GM12873 (cell line): ENCODE data around the gene PLXNA2.

Experiments used
- TF ChIP-seq, protein P1 (sequence below): IDR thresholded peaks from 2 replicates; pipeline ENCODE4 v1.5.1; 2012; ENCODE audit warnings: low read depth, mild to moderate bottlenecking, moderate library complexity, low read length, control low read depth; ENCODE audit not compliant: insufficient read depth; ENCODE audit errors: missing control alignments

PLXNA2 gene

DNA sequence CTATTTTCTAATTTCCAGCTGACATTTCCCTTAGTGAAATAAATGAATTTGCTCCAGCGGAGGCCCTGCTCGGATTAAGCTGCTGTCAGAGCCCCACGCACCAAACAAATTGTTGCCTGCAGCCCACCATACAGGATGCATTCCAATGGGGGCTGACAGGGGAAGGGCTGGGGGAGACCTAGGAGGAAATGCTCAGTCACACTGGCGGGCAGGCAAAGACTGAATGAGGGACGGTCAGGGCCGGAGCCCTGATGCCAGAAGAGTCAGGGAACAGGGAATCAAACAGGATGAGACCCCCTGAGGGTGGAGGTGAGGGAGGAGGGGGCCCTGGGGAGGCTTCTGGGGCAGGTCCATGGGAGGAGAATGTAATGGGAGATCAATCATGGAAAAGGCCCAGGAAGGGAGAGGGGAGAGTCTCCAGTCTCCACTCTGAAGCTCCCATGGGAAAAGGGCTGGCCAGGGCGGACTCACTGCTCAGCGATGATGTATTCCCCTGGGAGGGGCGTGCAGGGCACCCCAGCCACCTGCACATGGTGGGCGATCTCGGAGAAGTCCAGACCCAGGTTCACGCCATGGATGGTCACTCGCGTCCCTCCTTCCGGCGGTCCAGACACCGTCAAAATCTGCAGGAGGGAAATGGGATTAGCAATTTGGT is 183.8 kb downstream of the PLXNA2 start:
- TF ChIP-seq, protein P1, sequence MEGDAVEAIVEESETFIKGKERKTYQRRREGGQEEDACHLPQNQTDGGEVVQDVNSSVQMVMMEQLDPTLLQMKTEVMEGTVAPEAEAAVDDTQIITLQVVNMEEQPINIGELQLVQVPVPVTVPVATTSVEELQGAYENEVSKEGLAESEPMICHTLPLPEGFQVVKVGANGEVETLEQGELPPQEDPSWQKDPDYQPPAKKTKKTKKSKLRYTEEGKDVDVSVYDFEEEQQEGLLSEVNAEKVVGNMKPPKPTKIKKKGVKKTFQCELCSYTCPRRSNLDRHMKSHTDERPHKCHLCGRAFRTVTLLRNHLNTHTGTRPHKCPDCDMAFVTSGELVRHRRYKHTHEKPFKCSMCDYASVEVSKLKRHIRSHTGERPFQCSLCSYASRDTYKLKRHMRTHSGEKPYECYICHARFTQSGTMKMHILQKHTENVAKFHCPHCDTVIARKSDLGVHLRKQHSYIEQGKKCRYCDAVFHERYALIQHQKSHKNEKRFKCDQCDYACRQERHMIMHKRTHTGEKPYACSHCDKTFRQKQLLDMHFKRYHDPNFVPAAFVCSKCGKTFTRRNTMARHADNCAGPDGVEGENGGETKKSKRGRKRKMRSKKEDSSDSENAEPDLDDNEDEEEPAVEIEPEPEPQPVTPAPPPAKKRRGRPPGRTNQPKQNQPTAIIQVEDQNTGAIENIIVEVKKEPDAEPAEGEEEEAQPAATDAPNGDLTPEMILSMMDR, result no peak

DNA sequence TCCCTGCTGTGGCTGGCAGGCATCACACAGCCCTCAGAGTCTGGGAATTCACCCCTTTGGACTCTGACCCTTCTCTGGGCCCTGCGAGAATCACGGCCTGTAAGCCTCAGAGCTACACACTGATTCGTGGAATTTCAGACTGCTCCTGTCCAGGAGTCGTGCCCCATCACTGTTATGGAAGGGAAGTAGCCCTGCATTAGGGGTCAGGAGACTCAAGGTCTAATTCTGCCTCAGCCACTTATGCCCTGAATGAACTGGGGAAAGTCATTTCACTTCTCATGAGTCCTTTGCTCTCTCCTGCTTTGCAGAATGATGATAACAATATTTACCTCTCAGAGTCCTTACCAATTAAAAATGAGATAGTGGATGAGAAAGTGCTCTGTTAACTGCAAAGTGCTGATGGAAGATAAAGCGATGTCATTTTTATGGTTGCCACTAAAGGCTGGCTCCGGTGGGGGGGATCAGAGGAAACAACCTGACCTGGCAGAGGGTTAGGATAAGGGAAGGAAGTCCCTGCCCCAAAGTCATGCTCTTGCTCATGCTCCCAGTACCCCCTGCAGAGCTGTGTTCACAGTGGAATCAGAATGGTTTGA is 184.7 kb downstream of the PLXNA2 start:
- TF ChIP-seq, protein P1, result no peak

- TF ChIP-seq, protein P1, result no peak
These were observed 185.4 kb downstream of the PLXNA2 start for GRCh38 chr1:208058756-208059155.

DNA sequence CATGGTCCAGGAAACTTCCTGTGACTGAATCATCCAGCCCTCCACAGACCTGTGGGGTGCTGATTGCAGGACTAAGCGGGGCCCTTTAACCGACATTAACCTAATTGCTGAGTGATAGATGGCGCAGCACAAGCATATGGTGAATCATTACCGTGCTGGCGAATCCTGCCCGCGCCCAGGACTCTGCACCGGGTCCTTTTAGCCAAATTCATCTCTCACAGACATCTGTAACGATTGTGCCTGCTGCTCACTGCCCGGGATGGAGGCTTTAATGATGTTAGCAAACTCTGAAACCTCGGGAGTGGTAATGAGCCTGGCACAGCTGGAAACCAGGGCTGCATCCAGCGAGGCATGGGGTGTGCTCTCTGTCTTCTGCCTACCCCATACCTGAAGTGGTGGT is 185.9 kb downstream of the PLXNA2 start:
- TF ChIP-seq, protein P1, result no peak

- TF ChIP-seq, protein P1, result no peak
These were observed 187.1 kb downstream of the PLXNA2 start for GRCh38 chr1:208057056-208057455.

DNA sequence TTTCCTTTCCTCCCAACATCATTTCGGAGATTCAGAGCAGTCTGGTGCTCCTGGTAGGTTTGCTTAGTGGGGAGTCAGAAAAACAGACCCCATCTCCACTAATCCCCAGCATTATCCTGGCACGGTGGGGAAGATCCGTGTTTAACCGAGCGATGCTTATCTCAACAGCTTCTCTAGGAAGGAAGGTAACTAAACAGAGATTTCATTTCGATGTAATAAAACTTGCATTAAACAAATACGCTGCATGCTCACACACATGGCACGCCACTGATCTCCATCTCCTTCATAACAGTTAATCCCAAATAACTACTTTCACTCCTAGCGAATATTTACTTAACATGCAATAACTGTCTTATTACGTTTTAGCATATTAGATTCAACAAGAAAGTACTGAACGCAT is 188.6 kb downstream of the PLXNA2 start:
- TF ChIP-seq, protein P1, result no peak

GRCh38 chr1:208054911-208055379 is 189.2 kb downstream of the PLXNA2 start:
- TF ChIP-seq, protein P1, result no peak
